HepG2 (cell line): ENCODE data around the gene ZNF506. TPM values are rescaled to one million over a fixed set of nuclear protein-coding genes. Genes with fewer than 3 reads are reported as not detected.
A peak's percentile ranks its signal among the peaks of the same experiment; 100 is the strongest.

Experiments used
- ATAC-seq: fragments of 200-7000 bp; cut with Tn5 transposase; 3 replicates; pipeline ENCODE4 v1.9.1; 2020; ENCODE audit warnings: mild to moderate bottlenecking, moderate library complexity
- BruUV-seq: library from RNA; stranded (reverse); fragments of 400-500 nt; replicated peaks from 2 replicates; lab custom pipeline; 2021; lab: Mats Ljungman, UMichigan
- CTCF ChIA-PET: fragments of 300-600 bp; formaldehyde crosslinking; extraction: SDS; loops from one replicate; lab custom pipeline; 2021; ENCODE audit warnings: low total read pairs, inconsistent platforms, low intra/inter-chr PET ratio; lab: Yijun Ruan, JAX
- POLR2A ChIA-PET: fragments of 350-600 bp; sonication (Branson Sonifier 250); formaldehyde crosslinking; loops from one replicate; lab custom pipeline; 2020; ENCODE audit warnings: antibody characterized with exemption, inconsistent platforms; lab: Yijun Ruan, JAX
- DNase-seq: peaks from one replicate; pipeline ENCODE4 v3.0.0-alpha.2; 2015; ENCODE audit warnings: low spot score
- FAIRE-seq: peaks from 3 replicates; lab custom pipeline; 2011; peaks lifted over from hg19 to GRCh38; lab: Jason Lieb, UNC
- H2AFZ ChIP-seq: one replicate; pipeline ENCODE4 v1.6.1; 2011; ENCODE audit warnings: low read length, inconsistent platforms
- H3K27ac ChIP-seq: fragments of 300-600 bp; 3 replicates; pipeline ENCODE4 v1.8.0; 2011; ENCODE audit warnings: mixed run types, mild to moderate bottlenecking, mixed read lengths, low read length, inconsistent platforms; ENCODE audit not compliant: insufficient read depth; ENCODE audit errors: extremely low read length
- H3K27me3 ChIP-seq, 2 experiments: fragments of 200-600 bp in 1 of 2; 2 replicates in 1 of 2; 3 replicates in 1 of 2; pipeline versions ENCODE4 v1.6.0 to v1.8.0; 2011; ENCODE audit warnings: low read length in 2 of 2, mild to moderate bottlenecking in 2 of 2, moderate library complexity in 2 of 2, inconsistent platforms in 1 of 2; ENCODE audit not compliant: insufficient read depth in 2 of 2, control insufficient read depth in 1 of 2
- H3K36me3 ChIP-seq, 2 experiments: fragments of 200-600 bp in 1 of 2; replicated peaks in 1 of 2; 2 replicates in 1 of 2; 3 replicates in 1 of 2; pipeline versions ENCODE4 v1.5.1 to v1.8.0; 2011; ENCODE audit warnings: low read length in 2 of 2, inconsistent platforms in 1 of 2; ENCODE audit not compliant: insufficient read depth in 2 of 2, control insufficient read depth in 1 of 2
- H3K4me1 ChIP-seq: 2 replicates; pipeline ENCODE4 v1.5.1; 2012; ENCODE audit warnings: low read length, inconsistent platforms; ENCODE audit not compliant: insufficient read depth
- H3K4me2 ChIP-seq: 2 replicates; pipeline ENCODE4 v1.6.0; 2011; ENCODE audit warnings: low read depth, low read length, inconsistent platforms
- H3K4me3 ChIP-seq, 3 experiments: fragments of 200-600 bp in 1 of 3; sonication (generic), shearing (Covaris generic) in 1 of 3; replicated peaks in 1 of 3; 2 replicates each; pipeline ENCODE4 v1.5.1; 2011 to 2016; ENCODE audit warnings: low read length in 3 of 3, inconsistent platforms in 2 of 3, low read depth in 2 of 3, mild to moderate bottlenecking in 2 of 3, control low read depth in 1 of 3, mixed read lengths in 1 of 3; ENCODE audit not compliant: insufficient read depth in 1 of 3
- H3K79me2 ChIP-seq: one replicate; pipeline ENCODE4 v1.6.1; 2011; ENCODE audit warnings: low read length, inconsistent platforms; ENCODE audit not compliant: insufficient read depth
- H3K9ac ChIP-seq: 2 replicates; pipeline ENCODE4 v1.6.0; 2011; ENCODE audit warnings: mild to moderate bottlenecking, low read depth, low read length, inconsistent platforms; ENCODE audit not compliant: insufficient read depth
- H3K9me3 ChIP-seq: 2 replicates; pipeline ENCODE4 v1.5.1; 2012; ENCODE audit warnings: mild to moderate bottlenecking, low read length
- H4K20me1 ChIP-seq: 2 replicates; pipeline ENCODE4 v1.6.0; 2011; ENCODE audit warnings: inconsistent platforms, mild to moderate bottlenecking, low read length, moderate library complexity; ENCODE audit not compliant: insufficient read depth
- EZH2 ChIP-seq: conservative IDR thresholded peaks from 2 replicates; pipeline ENCODE4 v1.6.1; 2012; ENCODE audit warnings: mild to moderate bottlenecking, low read depth, low read length, moderate library complexity
- NFKBIZ ChIP-seq: IDR thresholded peaks from 2 replicates; pipeline ENCODE4 v1.6.1; 2018; ENCODE audit warnings: missing genetic modification reagents, missing compliant biosample characterization
- NKX3-1 ChIP-seq: sonication (generic); formaldehyde crosslinking; IDR thresholded peaks from 2 replicates; pipeline ENCODE4 v1.5.0; 2020; ENCODE audit warnings: missing genetic modification reagents
- PHF5A ChIP-seq: IDR thresholded peaks from one replicate; pipeline ENCODE4 v1.6.1; 2018; ENCODE audit warnings: low read depth, missing genetic modification reagents; ENCODE audit not compliant: unreplicated experiment
- RBM39 ChIP-seq: fragments of 200-400 bp; formaldehyde crosslinking; IDR thresholded peaks from one replicate; pipeline ENCODE4 v1.6.1; 2018; ENCODE audit warnings: antibody characterized with exemption, mild to moderate bottlenecking, low read depth, low read length; ENCODE audit not compliant: poor library complexity, severe bottlenecking
- SIX1 ChIP-seq: sonication (generic); formaldehyde crosslinking; IDR thresholded peaks from 2 replicates; pipeline ENCODE4 v1.4.0; 2020; ENCODE audit warnings: missing genetic modification reagents, borderline replicate concordance
- SMAD3 ChIP-seq: sonication (generic); formaldehyde crosslinking; IDR thresholded peaks from 2 replicates; pipeline ENCODE4 v1.4.0; 2020; ENCODE audit warnings: missing genetic modification reagents
- TCF7 ChIP-seq: sonication (generic); IDR thresholded peaks from 2 replicates; pipeline ENCODE4 v1.6.1; 2016; ENCODE audit warnings: antibody characterized with exemption, low read depth
- TEAD3 ChIP-seq: optimal IDR thresholded peaks from 2 replicates; pipeline ENCODE3; 2016; ENCODE audit warnings: borderline replicate concordance
- TGIF2 ChIP-seq: IDR thresholded peaks from 2 replicates; pipeline ENCODE4 v1.6.1; 2016; ENCODE audit warnings: control low read depth, missing compliant biosample characterization
- ZFP1 ChIP-seq: IDR thresholded peaks from 2 replicates; pipeline ENCODE4 v1.6.1; 2016
- ZMYM3 ChIP-seq: sonication (generic); formaldehyde crosslinking; IDR thresholded peaks from 2 replicates; pipeline ENCODE4 v1.5.1; 2020; ENCODE audit warnings: mild to moderate bottlenecking, missing genetic modification reagents
- ZNF776 ChIP-seq: sonication (generic); formaldehyde crosslinking; IDR thresholded peaks from 2 replicates; pipeline ENCODE4 v1.4.0; 2020; ENCODE audit warnings: mild to moderate bottlenecking, missing genetic modification reagents
- WGBS: methylation state at CpG from one replicate; pipeline ENCODE4 v1.1.6; 2017; ENCODE audit warnings: low lambda C conversion rate; 5-methylcytosine and 5-hydroxymethylcytosine counted together
- in situ Hi-C: cut with HindIII; loops from 2 replicates; pipeline ENCODE4 v1.10.0; 2017; ENCODE audit warnings: low pct_unique_long_range_greater_than_20kb; ENCODE audit not compliant: extremely low pct_ligation_motif_present
- intact Hi-C: fragments of 100-400 bp; cut with micrococcal nuclease; formaldehyde crosslinking; loops from one replicate; pipeline ENCODE4 v1.10.0; 2022; ENCODE audit not compliant: unreplicated experiment
- polyA plus RNA-seq, 8 experiments: library from polyadenylated mRNA; depleted of rRNA in 3 of 8; stranded (reverse) in 7 of 8; unstranded in 1 of 8; fragments of >200 nt; fragmentation: Illumina TruSeq in 4 of 8; extraction: Trizol in 4 of 8; gene quantifications; 2 replicates each; pipeline versions ENCODE4 v1.2.1 to v1.2.3, GENCODE V29; 2011 to 2016; ENCODE audit warnings: low read depth in 4 of 8, missing spikeins in 1 of 8, mixed read lengths in 1 of 8; ENCODE audit not compliant: insufficient read depth in 1 of 8
- total RNA-seq, 5 experiments: library from RNA; depleted of rRNA; stranded (reverse); fragments of >200 nt; fragmentation: Illumina TruSeq; extraction: Trizol; gene quantifications; 2 replicates each; pipeline ENCODE4 v1.2.3, GENCODE V29; 2016; ENCODE audit warnings: low read depth in 1 of 5
- TF ChIP-seq, protein P1 (sequence below): sonication (generic); formaldehyde crosslinking; conservative IDR thresholded peaks from 2 replicates; pipeline ENCODE4 v1.4.0; 2020; ENCODE audit warnings: missing genetic modification reagents
- TF ChIP-seq, protein P2 (sequence below): sonication (generic); formaldehyde crosslinking; IDR thresholded peaks from 2 replicates; pipeline ENCODE4 v1.5.1; 2020; ENCODE audit warnings: mild to moderate bottlenecking, missing genetic modification reagents, moderate library complexity
- TF ChIP-seq, protein P3 (sequence below): IDR thresholded peaks from 2 replicates; pipeline ENCODE4 v1.6.1; 2016; ENCODE audit warnings: low read depth, borderline replicate concordance

The ZNF506 gene
- total and polyA plus RNA-seq, 2 of the 13 experiments (the other 11 are each of a cell fraction or from before 2014, with no cell fraction given), result not detected

DNA sequence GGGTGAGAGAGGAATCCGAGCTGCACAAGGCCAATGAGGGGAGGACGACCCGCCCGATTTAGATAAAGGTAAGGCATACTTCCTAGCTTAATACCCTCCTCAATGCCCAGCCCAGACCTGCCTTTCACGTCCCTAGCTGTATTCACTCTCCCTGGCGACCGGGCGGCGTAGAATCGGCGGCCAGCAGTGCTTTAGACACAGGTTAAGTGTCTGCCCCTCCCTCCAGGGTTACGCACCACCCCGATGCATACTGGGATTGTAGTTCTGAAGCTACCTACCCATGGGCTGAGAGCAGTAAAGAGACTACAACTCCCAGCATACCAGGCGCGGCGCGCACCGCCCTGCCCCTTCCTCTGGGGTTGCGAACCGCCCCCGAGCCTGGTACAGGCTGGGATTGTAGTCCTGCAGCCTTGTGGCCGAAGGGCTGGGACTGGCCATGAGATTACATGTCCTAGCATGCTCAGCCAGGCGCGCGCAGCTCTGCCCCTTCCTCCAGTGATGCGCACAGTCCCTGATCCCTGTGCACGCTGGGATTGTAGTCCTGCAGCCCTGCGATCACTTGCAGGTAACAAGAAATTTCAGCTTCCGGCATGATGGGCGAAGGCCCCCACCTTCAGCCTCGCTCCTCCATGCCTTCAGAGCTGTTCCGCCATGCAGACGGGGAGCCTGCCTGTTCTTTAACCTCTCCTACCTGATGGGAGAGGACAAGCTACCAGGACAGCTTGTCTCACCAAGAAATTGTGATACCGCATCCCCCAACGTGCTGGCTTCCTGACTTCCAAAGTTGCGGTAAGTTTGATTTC, 45.1 kb downstream of the ZNF506 start:
- no peaks in the 10 kb centered on the region for H3K9me3 ChIP-seq
- peak; percentile 98 for DNase-seq
- 0 out of 5 replicates have a peak, but pooled peaks cover 0 to 2% of the 10 kb centered on the region in 2 experiments for H3K36me3 ChIP-seq
- peak overlapping the region; percentile 70 for H3K27ac ChIP-seq
- intact Hi-C loops, result loop anchor here (1.0 to 5.0 kb wide), 3 partner anchors 43 to 108 kb away; partner anchors contain the start of genes ZNF101, ZNF14 and ZNF253
- H3K27me3 ChIP-seq, result no peaks in the 10 kb centered on the region; a peak in 1 of 5 replicates
- ATAC-seq, result peak; percentile 98
- H3K9ac ChIP-seq, result peak overlapping the region; percentile 81
- peak overlapping the region; percentile 87 for H3K4me2 ChIP-seq
- H3K4me3 ChIP-seq, result peak overlapping the region; percentile 79 to 99 (median 82)
- ChIA-PET CTCF (no interaction called here), POLR2A (interaction anchor here (0.9 to 3.8 kb wide), 14 partner anchors 13 to 889 kb away, joined by 3 to 35 read pairs (median 5); partner anchors contain the start of genes ATP13A1, GATAD2A, GMIP and NDUFA13)
- H3K79me2 ChIP-seq, result peaks cover 11% of the 10 kb centered on the region
- peaks cover 30% of the 10 kb centered on the region for H3K4me1 ChIP-seq
- BruUV-seq, result no TSS peak
- peak overlapping the region; percentile 98 for H2AFZ ChIP-seq
- FAIRE-seq, result peak; percentile 98
- no peaks in the 10 kb centered on the region for H4K20me1 ChIP-seq
- in situ Hi-C loops, result no loop called here
- WGBS, result 0% methylated on average over 14 of the region's 36 CpGs
- TF ChIP-seq TCF7 (no peak), SMAD3 (CRISPR knock-in tag) (peak; percentile 34; the same call in 1 of the 2 replicates), EZH2 (no peak), SIX1 (CRISPR knock-in tag) (peak; percentile 49; the same call in 1 of the 2 replicates), NKX3-1 (CRISPR knock-in tag) (peak; percentile 52), NFKBIZ (0 out of 2 replicates have a peak, but pooled peaks have one; percentile 31), TGIF2 (no peak; the same call in 1 of the 2 replicates), ZFP1 (CRISPR knock-in tag) (0 out of 2 replicates have a peak, but pooled peaks have one; percentile 52), RBM39 (peak; percentile 41), TEAD3 (CRISPR knock-in tag) (peak; percentile 94), ZMYM3 (CRISPR knock-in tag) (no peak), PHF5A (CRISPR knock-in tag) (peak; percentile 41), ZNF776 (CRISPR knock-in tag) (peak; percentile 31; the same call in 1 of the 2 replicates)
- TF ChIP-seq, protein P1, sequence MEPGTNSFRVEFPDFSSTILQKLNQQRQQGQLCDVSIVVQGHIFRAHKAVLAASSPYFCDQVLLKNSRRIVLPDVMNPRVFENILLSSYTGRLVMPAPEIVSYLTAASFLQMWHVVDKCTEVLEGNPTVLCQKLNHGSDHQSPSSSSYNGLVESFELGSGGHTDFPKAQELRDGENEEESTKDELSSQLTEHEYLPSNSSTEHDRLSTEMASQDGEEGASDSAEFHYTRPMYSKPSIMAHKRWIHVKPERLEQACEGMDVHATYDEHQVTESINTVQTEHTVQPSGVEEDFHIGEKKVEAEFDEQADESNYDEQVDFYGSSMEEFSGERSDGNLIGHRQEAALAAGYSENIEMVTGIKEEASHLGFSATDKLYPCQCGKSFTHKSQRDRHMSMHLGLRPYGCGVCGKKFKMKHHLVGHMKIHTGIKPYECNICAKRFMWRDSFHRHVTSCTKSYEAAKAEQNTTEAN (CRISPR knock-in tag), result 0 out of 2 replicates have a peak, but pooled peaks have one; percentile 31
- TF ChIP-seq, protein P2, sequence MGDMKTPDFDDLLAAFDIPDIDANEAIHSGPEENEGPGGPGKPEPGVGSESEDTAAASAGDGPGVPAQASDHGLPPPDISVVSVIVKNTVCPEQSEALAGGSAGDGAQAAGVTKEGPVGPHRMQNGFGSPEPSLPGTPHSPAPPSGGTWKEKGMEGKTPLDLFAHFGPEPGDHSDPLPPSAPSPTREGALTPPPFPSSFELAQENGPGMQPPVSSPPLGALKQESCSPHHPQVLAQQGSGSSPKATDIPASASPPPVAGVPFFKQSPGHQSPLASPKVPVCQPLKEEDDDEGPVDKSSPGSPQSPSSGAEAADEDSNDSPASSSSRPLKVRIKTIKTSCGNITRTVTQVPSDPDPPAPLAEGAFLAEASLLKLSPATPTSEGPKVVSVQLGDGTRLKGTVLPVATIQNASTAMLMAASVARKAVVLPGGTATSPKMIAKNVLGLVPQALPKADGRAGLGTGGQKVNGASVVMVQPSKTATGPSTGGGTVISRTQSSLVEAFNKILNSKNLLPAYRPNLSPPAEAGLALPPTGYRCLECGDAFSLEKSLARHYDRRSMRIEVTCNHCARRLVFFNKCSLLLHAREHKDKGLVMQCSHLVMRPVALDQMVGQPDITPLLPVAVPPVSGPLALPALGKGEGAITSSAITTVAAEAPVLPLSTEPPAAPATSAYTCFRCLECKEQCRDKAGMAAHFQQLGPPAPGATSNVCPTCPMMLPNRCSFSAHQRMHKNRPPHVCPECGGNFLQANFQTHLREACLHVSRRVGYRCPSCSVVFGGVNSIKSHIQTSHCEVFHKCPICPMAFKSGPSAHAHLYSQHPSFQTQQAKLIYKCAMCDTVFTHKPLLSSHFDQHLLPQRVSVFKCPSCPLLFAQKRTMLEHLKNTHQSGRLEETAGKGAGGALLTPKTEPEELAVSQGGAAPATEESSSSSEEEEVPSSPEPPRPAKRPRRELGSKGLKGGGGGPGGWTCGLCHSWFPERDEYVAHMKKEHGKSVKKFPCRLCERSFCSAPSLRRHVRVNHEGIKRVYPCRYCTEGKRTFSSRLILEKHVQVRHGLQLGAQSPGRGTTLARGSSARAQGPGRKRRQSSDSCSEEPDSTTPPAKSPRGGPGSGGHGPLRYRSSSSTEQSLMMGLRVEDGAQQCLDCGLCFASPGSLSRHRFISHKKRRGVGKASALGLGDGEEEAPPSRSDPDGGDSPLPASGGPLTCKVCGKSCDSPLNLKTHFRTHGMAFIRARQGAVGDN (CRISPR knock-in tag), result peak; percentile 89
- TF ChIP-seq, protein P3, sequence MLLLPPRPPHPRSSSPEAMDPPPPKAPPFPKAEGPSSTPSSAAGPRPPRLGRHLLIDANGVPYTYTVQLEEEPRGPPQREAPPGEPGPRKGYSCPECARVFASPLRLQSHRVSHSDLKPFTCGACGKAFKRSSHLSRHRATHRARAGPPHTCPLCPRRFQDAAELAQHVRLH (CRISPR knock-in tag), result 0 out of 2 replicates have a peak, but pooled peaks have one; percentile 38
